H1 (cell line): ENCODE results near the gene MTMR10. TPM values are rescaled to one million over a fixed set of nuclear protein-coding genes. Genes with fewer than 3 reads are reported as not detected.

ENCODE experiments used
- CTCF ChIA-PET: fragments of 300-600 bp; sonication (Branson Sonifier 250); formaldehyde crosslinking; loops from one replicate; lab custom pipeline; 2021; ENCODE audit not compliant: partially characterized antibody; lab: Charles Lee
- POLR2A ChIA-PET: fragments of 300-600 bp; sonication (Branson Sonifier 250); formaldehyde crosslinking; loops from one replicate; lab custom pipeline; 2021; ENCODE audit warnings: inconsistent platforms; ENCODE audit not compliant: partially characterized antibody; lab: Charles Lee
- DNase-seq, 2 experiments: peaks; one replicate each; pipeline versions ENCODE4 v3.0.0 to v3.0.0-alpha.2; 2010 to 2022; ENCODE audit warnings: low spot score in 2 of 2, low read depth in 1 of 2, mixed read lengths in 1 of 2
- FAIRE-seq: peaks from 2 replicates; lab custom pipeline; 2011; peaks lifted over from hg19 to GRCh38; lab: Jason Lieb, UNC
- H2AFZ ChIP-seq: 2 replicates; pipeline ENCODE4 v1.8.1; 2012; ENCODE audit warnings: low read length, inconsistent platforms
- H2AK5ac ChIP-seq: 2 replicates; pipeline ENCODE4 v1.6.1; 2013; ENCODE audit warnings: low read depth, low read length
- H2BK120ac ChIP-seq: replicated peaks from 2 replicates; pipeline ENCODE3; 2013; ENCODE audit warnings: low read depth, low read length, inconsistent platforms
- H2BK12ac ChIP-seq: 2 replicates; pipeline ENCODE4 v1.6.1; 2013; ENCODE audit warnings: low read depth, low read length
- H2BK15ac ChIP-seq: 2 replicates; pipeline ENCODE4 v1.6.1; 2013; ENCODE audit warnings: low read length
- H2BK20ac ChIP-seq: 2 replicates; pipeline ENCODE4 v1.6.1; 2013; ENCODE audit warnings: low read length
- H2BK5ac ChIP-seq: 2 replicates; pipeline ENCODE4 v1.6.1; 2013; ENCODE audit warnings: low read depth, low read length
- H3K14ac ChIP-seq: 2 replicates; pipeline ENCODE4 v1.6.1; 2013; ENCODE audit warnings: inconsistent platforms; ENCODE audit not compliant: insufficient read length
- H3K18ac ChIP-seq: 2 replicates; pipeline ENCODE4 v1.6.1; 2013; ENCODE audit warnings: low read length; ENCODE audit errors: extremely low read depth
- H3K23ac ChIP-seq: 2 replicates; pipeline ENCODE4 v1.6.1; 2013; ENCODE audit warnings: inconsistent platforms; ENCODE audit not compliant: insufficient read length
- H3K23me2 ChIP-seq: 2 replicates; pipeline ENCODE4 v1.6.1; 2013; ENCODE audit warnings: low read depth, low read length
- H3K27ac ChIP-seq: 2 replicates; pipeline ENCODE4 v1.6.1; 2011; ENCODE audit warnings: low read depth, low read length, inconsistent platforms
- H3K27me3 ChIP-seq, 4 experiments: replicated peaks in 1 of 4; 1 replicate in 1 of 4; 2 replicates in 3 of 4; pipeline versions ENCODE4 v1.6.1 to v1.8.1; 2011 to 2013; ENCODE audit warnings: low read length in 3 of 4, mild to moderate bottlenecking in 3 of 4, inconsistent platforms in 2 of 4, mixed read lengths in 2 of 4, moderate library complexity in 1 of 4; ENCODE audit not compliant: control insufficient read depth in 3 of 4, insufficient read depth in 3 of 4; ENCODE audit errors: extremely low read depth in 1 of 4
- H3K36me3 ChIP-seq, 4 experiments: 2 replicates each; pipeline versions ENCODE4 v1.6.1 to v1.8.1; 2011 to 2013; ENCODE audit warnings: mild to moderate bottlenecking in 4 of 4, low read length in 3 of 4, moderate library complexity in 2 of 4, control low read depth in 1 of 4, inconsistent platforms in 1 of 4; ENCODE audit not compliant: insufficient read depth in 4 of 4, control insufficient read depth in 2 of 4
- H3K4ac ChIP-seq: replicated peaks from 2 replicates; pipeline ENCODE3; 2013; ENCODE audit warnings: low read length, low read depth, mixed read lengths, inconsistent platforms; ENCODE audit not compliant: insufficient read length
- H3K4me1 ChIP-seq, 4 experiments: replicated peaks in 1 of 4; 1 replicate in 1 of 4; 2 replicates in 3 of 4; pipeline versions ENCODE4 v1.6.1 to v1.8.1; 2011 to 2013; ENCODE audit warnings: low read length in 3 of 4, inconsistent platforms in 2 of 4, mixed read lengths in 1 of 4; ENCODE audit not compliant: insufficient read depth in 4 of 4, control insufficient read depth in 3 of 4
- H3K4me2 ChIP-seq, 2 experiments: 2 replicates each; pipeline versions ENCODE4 v1.6.1 to v1.8.1; 2011 to 2013; ENCODE audit warnings: low read depth in 2 of 2, low read length in 2 of 2, control low read depth in 1 of 2, inconsistent platforms in 1 of 2, mild to moderate bottlenecking in 1 of 2; ENCODE audit not compliant: insufficient read depth in 1 of 2
- H3K4me3 ChIP-seq, 4 experiments: fragments of 200-600, 300-600 bp in 1 of 4; sonication (generic), shearing (Covaris generic), sonication (Bioruptor Twin) in 1 of 4; 2 replicates each; pipeline versions ENCODE4 v1.5.1 to v1.8.1; 2011 to 2016; ENCODE audit warnings: low read length in 4 of 4, low read depth in 3 of 4, control low read depth in 2 of 4, inconsistent platforms in 2 of 4, mild to moderate bottlenecking in 2 of 4, mixed read lengths in 1 of 4, moderate library complexity in 1 of 4; ENCODE audit not compliant: insufficient read depth in 2 of 4; ENCODE audit errors: extremely low read depth in 1 of 4
- H3K56ac ChIP-seq: replicated peaks from 2 replicates; pipeline ENCODE3; 2013; ENCODE audit warnings: low read depth, mild to moderate bottlenecking, mixed read lengths, low read length, inconsistent platforms; ENCODE audit not compliant: insufficient read length
- H3K79me1 ChIP-seq: 2 replicates; pipeline ENCODE4 v1.6.1; 2013; ENCODE audit warnings: low read depth, low read length, control low read depth
- H3K79me2 ChIP-seq, 2 experiments: 2 replicates each; pipeline versions ENCODE4 v1.6.1 to v1.8.1; 2012 to 2013; ENCODE audit warnings: low read length in 2 of 2, mild to moderate bottlenecking in 2 of 2, inconsistent platforms in 1 of 2; ENCODE audit not compliant: insufficient read depth in 2 of 2, control insufficient read depth in 1 of 2
- H3K9ac ChIP-seq, 4 experiments: replicated peaks in 1 of 4; 1 replicate in 1 of 4; 2 replicates in 3 of 4; pipeline versions ENCODE4 v1.6.1 to v1.8.1; 2011 to 2013; ENCODE audit warnings: low read depth in 3 of 4, low read length in 3 of 4, control low read depth in 2 of 4, mild to moderate bottlenecking in 2 of 4, moderate library complexity in 2 of 4, inconsistent platforms in 1 of 4; ENCODE audit errors: extremely low read depth in 1 of 4
- H3K9me3 ChIP-seq, 2 experiments: 2 replicates each; pipeline versions ENCODE4 v1.6.1 to v1.8.1; 2012 to 2013; ENCODE audit warnings: mild to moderate bottlenecking in 2 of 2, moderate library complexity in 2 of 2, control low read depth in 1 of 2, inconsistent platforms in 1 of 2, low read depth in 1 of 2, low read length in 1 of 2, mixed read lengths in 1 of 2; ENCODE audit not compliant: insufficient read depth in 2 of 2
- H4K20me1 ChIP-seq, 2 experiments: replicated peaks in 1 of 2; 2 replicates each; pipeline versions ENCODE3 to v1.8.1; 2011 to 2013; ENCODE audit warnings: inconsistent platforms in 2 of 2, low read length in 2 of 2, mild to moderate bottlenecking in 1 of 2; ENCODE audit not compliant: insufficient read depth in 2 of 2, control insufficient read depth in 1 of 2
- H4K5ac ChIP-seq: 2 replicates; pipeline ENCODE4 v1.6.1; 2013; ENCODE audit warnings: low read length, low read depth, mixed read lengths, inconsistent platforms; ENCODE audit not compliant: insufficient read length
- H4K8ac ChIP-seq: 2 replicates; pipeline ENCODE4 v1.8.0; 2013; ENCODE audit warnings: mild to moderate bottlenecking, moderate library complexity, low read length, inconsistent platforms; ENCODE audit not compliant: insufficient read depth; ENCODE audit errors: extremely low read depth
- H4K91ac ChIP-seq: replicated peaks from 2 replicates; pipeline ENCODE3; 2013; ENCODE audit warnings: low read length, mixed read lengths, inconsistent platforms; ENCODE audit not compliant: insufficient read length
- CBX5 ChIP-seq: fragments of 300-800, 300-1000 bp; sonication (generic); IDR thresholded peaks from 2 replicates; pipeline ENCODE4 v1.7.1; 2016; ENCODE audit warnings: antibody characterized with exemption, low read length, low read depth
- CBX8 ChIP-seq: fragments of 300-800, 300-1000 bp; sonication (generic); IDR thresholded peaks from 2 replicates; pipeline ENCODE4 v1.7.1; 2016; ENCODE audit warnings: low read depth, low read length, borderline replicate concordance
- CTBP2 ChIP-seq: IDR thresholded peaks from 2 replicates; pipeline ENCODE4 v1.7.0; 2011; ENCODE audit warnings: borderline replicate concordance, mild to moderate bottlenecking, moderate library complexity, mixed read lengths, low read length; ENCODE audit not compliant: insufficient read depth, insufficient read length
- E2F6 ChIP-seq: IDR thresholded peaks from 2 replicates; pipeline ENCODE4 v1.6.1; 2012; ENCODE audit warnings: inconsistent platforms
- EGR1 ChIP-seq: IDR thresholded peaks from 2 replicates; pipeline ENCODE4 v1.6.1; 2011; ENCODE audit warnings: low read depth, low read length, borderline replicate concordance
- EZH2 ChIP-seq: fragments of 200-600 bp; sonication (generic); IDR thresholded peaks from 2 replicates; pipeline ENCODE4 v1.7.1; 2012; ENCODE audit warnings: low read depth, mild to moderate bottlenecking, moderate library complexity, low read length, inconsistent platforms; ENCODE audit not compliant: severe bottlenecking
- NRF1 ChIP-seq: IDR thresholded peaks from 2 replicates; pipeline ENCODE4 v1.6.1; 2011; ENCODE audit warnings: mild to moderate bottlenecking, low read depth, low read length, improper control_type of control experiment
- POLR2AphosphoS5 ChIP-seq: IDR thresholded peaks from 2 replicates; pipeline ENCODE4 v1.6.1; 2011; ENCODE audit warnings: low read depth, low read length
- RBBP5 ChIP-seq: IDR thresholded peaks from 2 replicates; pipeline ENCODE4 v1.7.1; 2012; ENCODE audit warnings: low read depth, mild to moderate bottlenecking, inconsistent platforms, low read length, moderate library complexity, borderline replicate concordance
- TCF12 ChIP-seq: IDR thresholded peaks from 2 replicates; pipeline ENCODE4 v1.6.1; 2011; ENCODE audit warnings: low read depth, mild to moderate bottlenecking, low read length
- YY1 ChIP-seq: IDR thresholded peaks from 2 replicates; pipeline ENCODE4 v1.6.1; 2011; ENCODE audit warnings: low read depth, mild to moderate bottlenecking, low read length
- WGBS, 2 experiments: shearing (Covaris generic) in 1 of 2; methylation state at CpG; one replicate each; pipeline versions ENCODE4 v1.1.6 to v1.1.7; 2013 to 2015; ENCODE audit warnings: low lambda C conversion rate in 2 of 2, mixed read lengths in 2 of 2, inconsistent platforms in 1 of 2, low coverage in 1 of 2, missing lambda C conversion rate in 1 of 2; ENCODE audit not compliant: insufficient replicate concordance in 2 of 2, insufficient coverage in 1 of 2, insufficient read length in 1 of 2; ENCODE audit errors: extremely low coverage in 1 of 2, missing lambda C conversion rate in 1 of 2; 5-methylcytosine and 5-hydroxymethylcytosine counted together
- polyA plus RNA-seq, 7 experiments: library from polyadenylated mRNA; depleted of rRNA in 3 of 7; stranded (reverse) in 5 of 7; unstranded in 2 of 7; fragments of >200 nt in 5 of 7; fragments of 200-250 nt in 2 of 7; gene quantifications; 1 replicate in 5 of 7; 2 replicates in 1 of 7; 4 replicates in 1 of 7; pipeline versions ENCODE4 v1.2.1 to v1.2.3, GENCODE V29; 2011 to 2013; ENCODE audit warnings: missing spikeins in 2 of 7, mixed read lengths in 2 of 7
- total RNA-seq: library from RNA; stranded (reverse); fragmentation: NEBNext Ultra II Directional; extraction: Animal tissue kit (Norgen Biotek cat#: 25700); gene quantifications from 2 replicates; pipeline ENCODE4 v1.2.1, GENCODE V29; 2021

MTMR10 gene
- total and polyA plus RNA-seq, 2 of the 8 experiments (the other 6 are each of a cell fraction or from before 2014, with no cell fraction given): 3.8 to 13.1 TPM

DNA sequence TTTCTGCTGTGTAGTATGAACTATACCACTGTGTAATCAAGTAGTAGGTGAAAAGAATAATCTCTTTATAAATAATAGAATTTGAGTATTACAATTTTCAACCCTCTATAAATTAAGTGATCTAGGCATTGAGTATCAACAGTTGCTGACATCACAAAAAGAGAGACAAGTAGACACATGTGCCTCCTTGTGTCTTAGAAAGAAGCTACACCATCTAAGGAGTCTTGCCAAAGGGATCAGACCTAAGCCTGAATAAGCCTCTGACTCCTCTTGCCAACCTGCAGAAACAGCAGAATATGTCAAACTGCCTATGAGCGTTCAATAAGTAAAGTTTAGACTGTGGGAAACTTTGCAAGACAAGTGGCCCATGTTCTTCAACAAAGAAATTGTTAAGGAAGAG is 5.8 kb upstream of the MTMR10 start:
- Histone ChIP-seq H3K27ac (no peak overlapping the region), H3K9ac (no peak overlapping the region), H3K79me1 (no peaks in the 10 kb centered on the region), H3K18ac (no peak overlapping the region), H3K4me1 (no peaks in the 10 kb centered on the region; a peak in 1 of 7 replicates), H3K14ac (no peak overlapping the region), H2BK15ac (no peak overlapping the region), H3K4me2 (no peak overlapping the region), H2BK12ac (no peak overlapping the region), H2BK20ac (no peak overlapping the region), H3K56ac (no peak overlapping the region), H3K4me3 (no peak overlapping the region), H4K91ac (no peak overlapping the region), H4K20me1 (no peaks in the 10 kb centered on the region), H2BK5ac (no peak overlapping the region), H3K9me3 (no peaks in the 10 kb centered on the region), H2AK5ac (no peak overlapping the region), H3K4ac (no peak overlapping the region), H3K23ac (no peak overlapping the region), H4K8ac (no peak overlapping the region), H2AFZ (no peak overlapping the region), H2BK120ac (no peak overlapping the region), H3K27me3 (no peaks in the 10 kb centered on the region), H4K5ac (no peak overlapping the region), H3K23me2 (no peaks in the 10 kb centered on the region), H3K36me3 (no peaks in the 10 kb centered on the region), H3K79me2 (no peaks in the 10 kb centered on the region)
- WGBS, 2 experiments: 81% methylated on average over 1 of the region's 1 CpG; no CpG with 5 or more reads in 1 of the 2 experiments
- ChIA-PET POLR2A (no interaction called here), CTCF (interaction anchor here (0.6 to 1.7 kb wide), 2 partner anchors 9 to 146 kb away, joined by 4 to 5 read pairs; no protein-coding TSS in a partner anchor)
- DNase-seq: no peak
- no peak for FAIRE-seq
- no peak for TF ChIP-seq RBBP5
- TF ChIP-seq E2F6: no peak
- TF ChIP-seq EGR1: no peak
- TF ChIP-seq TCF12: no peak
- TF ChIP-seq CBX8: no peak
- TF ChIP-seq YY1: no peak
- TF ChIP-seq POLR2AphosphoS5: no peak
- TF ChIP-seq CTBP2: no peak
- TF ChIP-seq NRF1: no peak
- no peak for TF ChIP-seq CBX5
- no peak for TF ChIP-seq EZH2
